PC-3 (cell line): ENCODE results near the gene BSN. TPM values are rescaled to one million over a fixed set of nuclear protein-coding genes. Genes with fewer than 3 reads are reported as not detected.

Experiments
- ATAC-seq: fragments of 200-7000 bp; cut with Tn5 transposase; 2 replicates; pipeline ENCODE4 v1.9.1; 2020; ENCODE audit warnings: mild to moderate bottlenecking, moderate library complexity
- BruUV-seq: library from RNA; stranded (reverse); fragments of 400-500 nt; replicated peaks from 2 replicates; lab custom pipeline; 2021; lab: Mats Ljungman, UMichigan
- CTCF ChIA-PET: fragments of 300-600 bp; sonication (Branson Sonifier 250); formaldehyde crosslinking; loops from one replicate; lab custom pipeline; 2022; ENCODE audit warnings: antibody characterized with exemption; lab: Charles Lee
- POLR2A ChIA-PET: fragments of 300-600 bp; sonication (Branson Sonifier 250); formaldehyde crosslinking; loops from one replicate; lab custom pipeline; 2022; ENCODE audit warnings: antibody characterized with exemption; ENCODE audit not compliant: unreplicated experiment; lab: Charles Lee
- DNase-seq: peaks from one replicate; pipeline ENCODE4 v3.0.0-alpha.2; 2015
- H2AFZ ChIP-seq: fragments of 300-600 bp; sonication (generic); 2 replicates; pipeline ENCODE4 v1.6.0; 2016; ENCODE audit warnings: antibody characterized with exemption, low read length
- H3F3A ChIP-seq: fragments of 300-600 bp; sonication (generic); one replicate; pipeline ENCODE4 v1.6.0; 2017; ENCODE audit warnings: antibody characterized with exemption, low read length, control low read depth, mild to moderate bottlenecking; ENCODE audit not compliant: unreplicated experiment
- H3K27ac ChIP-seq: fragments of 300-600 bp; sonication (generic); 2 replicates; pipeline ENCODE4 v1.5.1; 2016; ENCODE audit warnings: mild to moderate bottlenecking, low read length
- H3K27me3 ChIP-seq: fragments of 300-600 bp; sonication (generic); 2 replicates; pipeline ENCODE4 v1.6.1; 2016; ENCODE audit warnings: low read length, mixed read lengths
- H3K36me3 ChIP-seq: fragments of 300-600 bp; sonication (generic); 2 replicates; pipeline ENCODE4 v1.6.1; 2016; ENCODE audit warnings: low read depth, mixed run types, low read length, mixed read lengths
- H3K4me1 ChIP-seq: fragments of 300-600 bp; sonication (generic); 2 replicates; pipeline ENCODE4 v1.5.1; 2016; ENCODE audit warnings: low read length; ENCODE audit not compliant: insufficient read depth
- H3K4me2 ChIP-seq: fragments of 300-600 bp; sonication (generic); 2 replicates; pipeline ENCODE4 v1.6.0; 2016; ENCODE audit warnings: low read length
- H3K4me3 ChIP-seq: fragments of 300-600 bp; sonication (generic); 2 replicates; pipeline ENCODE4 v1.5.1; 2016; ENCODE audit warnings: mild to moderate bottlenecking, low read length, mixed read lengths
- H3K79me2 ChIP-seq: fragments of 300-600 bp; sonication (generic); 2 replicates; pipeline ENCODE4 v1.6.1; 2017; ENCODE audit warnings: low read length, mixed read lengths
- H3K9ac ChIP-seq: fragments of 300-600 bp; sonication (generic); 2 replicates; pipeline ENCODE4 v1.6.0; 2016; ENCODE audit warnings: mild to moderate bottlenecking, low read length
- H3K9me2 ChIP-seq: fragments of 300-600 bp; sonication (generic); replicated peaks from 2 replicates; pipeline ENCODE4 v1.6.1; 2016; ENCODE audit warnings: mixed run types, low read length, mixed read lengths
- H3K9me3 ChIP-seq: fragments of 300-600 bp; sonication (generic); 2 replicates; pipeline ENCODE4 v1.6.1; 2016; ENCODE audit warnings: low read length, mixed read lengths
- H4K20me1 ChIP-seq: fragments of 300-600 bp; sonication (generic); 2 replicates; pipeline ENCODE4 v1.6.1; 2016; ENCODE audit warnings: low read length, mixed read lengths
- CTCF ChIP-seq: fragments of 300-600 bp; sonication (generic); conservative IDR thresholded peaks from 2 replicates; pipeline ENCODE4 v1.5.1; 2017; ENCODE audit warnings: antibody characterized with exemption, low read depth, mild to moderate bottlenecking, low read length
- EZH2 ChIP-seq: fragments of 300-600 bp; sonication (generic); IDR thresholded peaks from one replicate; pipeline ENCODE4 v1.6.1; 2017; ENCODE audit warnings: antibody characterized with exemption, mild to moderate bottlenecking, low read length; ENCODE audit not compliant: unreplicated experiment
- EZH2phosphoT487 ChIP-seq: fragments of 300-600 bp; sonication (generic); IDR thresholded peaks from 2 replicates; pipeline ENCODE4 v1.6.1; 2018; ENCODE audit warnings: mild to moderate bottlenecking, antibody characterized with exemption, low read length, borderline replicate concordance
- intact Hi-C: fragments of 100-400 bp; cut with micrococcal nuclease; formaldehyde crosslinking; loops from 2 replicates; pipeline ENCODE4 v1.9.0; 2023
- total RNA-seq: library from RNA; depleted of rRNA; stranded (reverse); fragments of >200 nt; gene quantifications from 2 replicates; pipeline ENCODE4 v1.2.3, GENCODE V29; 2014

Gene BSN
- total RNA-seq, 1 experiment from 2014 or later = 0.80 TPM

- DNase-seq = no peak
- no peak overlapping the region for H3K27ac ChIP-seq
- H3K9me2 ChIP-seq = no peaks in the 10 kb centered on the region
- H3K9ac ChIP-seq = no peak overlapping the region
- ChIA-PET CTCF (interaction anchor here (0.6 kb wide), 1 partner anchor 168 kb away, joined by 3 read pairs; no protein-coding TSS in a partner anchor), POLR2A (no interaction called here)
- H3K4me2 ChIP-seq = no peak overlapping the region
- intact Hi-C loops = no loop called here
- ATAC-seq = no peak
- no peak overlapping the region for H2AFZ ChIP-seq
- H3K9me3 ChIP-seq = no peaks in the 10 kb centered on the region
- no peaks in the 10 kb centered on the region for H4K20me1 ChIP-seq
- BruUV-seq = no TSS peak
- H3K4me3 ChIP-seq = no peak overlapping the region
- H3K4me1 ChIP-seq = no peaks in the 10 kb centered on the region
- TF ChIP-seq EZH2phosphoT487 (no peak), CTCF (no peak), EZH2 (no peak)
- H3F3A ChIP-seq = no peaks in the 10 kb centered on the region
- H3K36me3 ChIP-seq = peaks cover 10% of the 10 kb centered on the region; the same call in 1 of the 2 replicates
- H3K79me2 ChIP-seq = no peaks in the 10 kb centered on the region
- H3K27me3 ChIP-seq = no peaks in the 10 kb centered on the region
These were observed 151.2 kb downstream of the BSN start for GRCh38 chr3:49705390-49705960.

GRCh38 chr3:49706456-49707112 is 152.3 kb downstream of the BSN start:
- TF ChIP-seq EZH2phosphoT487 (no peak), CTCF (0 out of 2 replicates have a peak, but pooled peaks have one; percentile 13)
- no TSS peak for BruUV-seq
- no peaks in the 10 kb centered on the region for H3K27me3 ChIP-seq
- ATAC-seq (no peak), DNase-seq (no peak)
- H3K9me2 ChIP-seq = no peaks in the 10 kb centered on the region
- peaks cover 10% of the 10 kb centered on the region; the same call in 1 of the 2 replicates for H3K36me3 ChIP-seq
- no peak overlapping the region for H3K4me3 ChIP-seq
- no peak overlapping the region for H2AFZ ChIP-seq
- H3K9me3 ChIP-seq = no peaks in the 10 kb centered on the region
- H3K4me1 ChIP-seq = no peaks in the 10 kb centered on the region
- H3F3A ChIP-seq = no peaks in the 10 kb centered on the region
- H3K9ac ChIP-seq = no peak overlapping the region
- ChIA-PET POLR2A (no interaction called here), CTCF (interaction anchor here (0.6 kb wide), 1 partner anchor 169 kb away, joined by 3 read pairs; no protein-coding TSS in a partner anchor)
- intact Hi-C loops = no loop called here
- H3K27ac ChIP-seq = no peak overlapping the region
- H4K20me1 ChIP-seq = no peaks in the 10 kb centered on the region
- H3K4me2 ChIP-seq = no peak overlapping the region
- H3K79me2 ChIP-seq = no peaks in the 10 kb centered on the region

- CTCF ChIA-PET = no interaction called here
These were observed 152.8 kb downstream of the BSN start for GRCh38 chr3:49707113-49707480.

More at GRCh38 chr3:49707113-49707480, 152.8 kb downstream of the BSN start:
- Histone ChIP-seq H3K9me2 (no peaks in the 10 kb centered on the region), H3K27ac (no peak overlapping the region), H3K9me3 (no peaks in the 10 kb centered on the region), H3K36me3 (peaks cover 10% of the 10 kb centered on the region; the same call in 1 of the 2 replicates), H2AFZ (no peak overlapping the region), H4K20me1 (no peaks in the 10 kb centered on the region), H3K4me3 (no peak overlapping the region), H3K79me2 (no peaks in the 10 kb centered on the region), H3K4me2 (no peak overlapping the region), H3K27me3 (no peaks in the 10 kb centered on the region), H3K4me1 (no peaks in the 10 kb centered on the region), H3K9ac (no peak overlapping the region), H3F3A (no peaks in the 10 kb centered on the region)
- intact Hi-C loops = no loop called here
- no TSS peak for BruUV-seq
- ATAC-seq (peak; percentile 33), DNase-seq (peak; percentile 47)
- POLR2A ChIA-PET = no interaction called here
- no peak for TF ChIP-seq EZH2
- no peak for TF ChIP-seq CTCF
- TF ChIP-seq EZH2phosphoT487 = no peak
